Stimulated activated CD8-positive, alpha-beta memory T cell treated with anti-CD3 and anti-CD28 coated beads, Interleukin-7, amount 100 ng/mL, for 1 hour (primary cell): ENCODE data around the gene PACS1.
"Not testable (repeated sequence)": the region's sequence is repeated elsewhere in the genome, so short reads cannot be mapped to it uniquely, and the experiment has no call there.

Experiments used
- DNase-seq, 2 donors: peaks; one replicate each; pipeline ENCODE4 v3.0.0-alpha.2; 2020; ENCODE audit warnings: low read depth in 2 of 2

The PACS1 gene

DNA sequence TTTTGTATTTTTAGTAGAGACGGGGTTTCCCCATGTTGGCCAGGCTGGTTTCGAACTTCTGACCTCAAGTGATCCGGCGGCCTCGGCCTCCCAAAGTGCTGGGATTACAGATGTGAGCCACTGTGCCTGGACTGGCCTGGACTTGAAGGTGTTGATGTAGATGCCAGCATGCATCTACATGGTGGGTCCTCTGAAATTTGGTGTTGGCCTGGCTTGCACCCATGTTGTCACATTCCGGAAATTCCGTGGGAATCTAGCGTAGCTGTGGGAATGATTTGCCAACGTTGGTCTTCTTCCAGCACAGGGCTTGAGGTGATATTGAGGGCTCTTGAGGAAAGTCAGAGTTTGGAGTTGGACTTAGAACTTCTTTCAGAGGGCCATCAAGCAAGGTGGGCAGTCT, 6.5 kb downstream of the PACS1 start:
- no peak for DNase-seq

DNA sequence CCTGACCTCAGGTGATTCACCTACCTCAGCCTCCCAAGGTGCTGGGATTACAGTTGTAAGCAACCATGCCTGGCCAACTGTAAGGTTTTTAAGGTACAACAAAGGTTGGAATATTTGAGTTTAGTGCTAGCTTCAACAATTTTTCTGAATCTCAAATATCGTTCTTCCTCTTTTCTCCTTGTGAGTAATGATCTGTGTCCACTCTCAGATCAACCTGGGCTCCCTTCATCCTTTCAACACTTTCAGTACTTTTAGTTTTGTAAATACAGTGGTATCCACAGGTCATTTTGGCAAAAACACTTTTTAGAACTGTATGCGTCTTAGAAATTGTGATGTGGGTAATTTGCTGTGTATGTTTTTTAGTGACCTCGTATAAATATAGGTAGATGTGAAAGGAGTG, 7.9 kb downstream of the PACS1 start:
- DNase-seq: no peak

DNA sequence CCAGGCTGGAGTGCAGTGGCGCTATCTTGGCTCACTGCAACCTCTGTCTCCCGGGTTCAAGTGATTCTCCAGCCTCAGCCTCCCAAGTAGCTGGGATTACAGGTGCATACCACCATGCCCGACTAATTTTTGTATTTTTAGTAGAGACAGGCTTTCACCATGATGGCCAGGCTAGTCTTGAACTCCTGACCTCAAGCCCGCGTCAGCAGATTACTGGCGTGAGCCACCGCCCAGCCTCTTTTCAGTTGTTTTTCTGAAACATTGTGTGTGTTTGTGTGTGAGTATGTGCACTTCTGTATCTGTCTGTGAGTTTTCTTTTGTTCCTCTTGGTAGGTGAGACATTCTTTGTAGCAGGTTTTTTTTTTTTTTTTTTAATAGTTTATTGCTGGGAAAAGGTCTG, 8.9 kb downstream of the PACS1 start:
- DNase-seq: not testable (repeated sequence)

DNA sequence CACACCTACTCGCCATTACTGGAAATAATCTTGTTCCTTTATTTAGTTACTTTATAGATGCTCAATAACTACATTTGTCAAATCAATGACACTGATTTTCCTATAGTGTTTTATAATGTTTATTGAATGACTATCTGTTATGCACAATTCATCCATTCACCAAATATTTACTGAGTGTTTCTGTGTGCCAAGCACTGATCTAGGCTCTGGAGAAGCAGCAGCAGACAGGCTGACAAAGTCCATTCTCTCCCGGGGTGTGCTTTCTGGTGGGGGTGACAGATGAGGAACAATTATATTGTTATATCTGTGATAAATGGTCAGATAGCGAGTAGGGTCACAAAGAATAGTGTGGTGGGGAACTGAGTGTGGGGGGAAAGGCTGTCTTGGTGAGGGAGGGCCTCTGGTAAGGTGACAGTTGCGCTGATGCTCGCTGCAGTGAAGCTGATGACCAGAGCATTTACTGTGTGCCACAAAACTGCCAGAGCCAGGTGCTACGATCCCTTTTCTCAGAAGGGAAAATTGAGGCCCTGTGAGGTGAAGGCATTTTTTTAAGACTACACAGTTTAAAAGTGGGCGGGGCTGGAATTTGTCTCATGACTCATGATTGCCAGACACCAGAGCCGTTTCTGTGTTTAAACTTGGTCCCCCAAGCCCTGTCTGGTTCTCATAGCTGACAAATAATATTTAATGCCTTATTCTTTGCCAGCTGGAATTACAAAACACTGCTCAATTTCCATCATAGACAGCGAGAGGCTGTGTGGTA, 10.2 kb downstream of the PACS1 start:
- peak; percentile 50 for DNase-seq

DNA sequence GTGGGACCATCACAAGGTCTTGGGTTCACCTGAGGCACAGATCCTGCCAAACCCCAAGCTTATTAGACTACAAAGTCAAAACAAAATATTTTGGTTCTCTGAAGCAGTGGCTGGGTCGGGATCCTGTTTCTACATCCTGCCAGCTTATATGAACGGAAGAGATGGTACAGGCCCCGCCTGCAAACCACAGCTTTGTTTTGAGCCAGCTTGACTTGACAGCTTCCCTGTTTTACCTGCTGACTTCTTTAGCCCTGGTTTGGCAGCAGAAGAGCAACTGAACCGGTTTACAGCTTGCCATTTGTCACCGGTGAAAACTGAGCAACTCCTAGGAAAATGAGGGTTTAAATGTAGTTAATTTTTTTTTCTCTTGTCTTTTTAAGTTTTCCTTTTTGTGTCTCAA, 11.4 kb downstream of the PACS1 start:
- peak; percentile 51 to 53 for DNase-seq

DNA sequence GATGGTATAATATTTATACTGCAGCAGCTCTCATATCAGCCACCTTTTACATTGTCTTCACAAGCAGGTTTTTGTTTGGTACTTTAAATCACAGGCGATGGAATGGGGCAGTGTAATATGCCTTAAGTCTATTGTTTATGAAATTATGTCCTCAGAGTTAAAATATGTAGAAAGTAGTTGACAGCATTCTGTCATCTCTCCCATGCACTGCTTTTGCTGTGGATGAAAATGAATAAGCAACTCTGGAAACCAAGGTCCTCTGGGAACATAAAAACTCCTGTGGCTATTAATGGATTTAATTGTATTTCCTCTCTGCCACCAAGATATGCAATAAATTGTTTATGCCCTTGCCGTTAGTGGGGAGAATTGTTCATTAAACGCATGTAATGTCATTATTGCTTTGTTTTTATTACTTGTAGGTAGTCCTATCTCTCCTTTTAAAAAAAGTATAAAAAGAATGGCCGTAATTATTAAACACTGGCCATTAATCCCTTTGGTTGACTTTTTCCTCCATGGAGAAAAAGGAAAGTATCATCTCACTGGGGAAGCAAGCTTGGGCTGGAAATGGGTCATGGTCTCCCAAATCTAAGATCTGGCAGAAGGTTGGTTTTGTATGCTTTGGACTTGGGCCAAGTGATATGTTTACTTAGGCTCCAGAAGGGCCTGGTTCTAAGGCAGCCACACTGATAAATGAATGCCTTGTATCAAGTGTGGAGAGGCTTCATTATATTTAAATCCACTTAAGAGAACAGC, 13.1 kb downstream of the PACS1 start:
- no peak for DNase-seq

DNA sequence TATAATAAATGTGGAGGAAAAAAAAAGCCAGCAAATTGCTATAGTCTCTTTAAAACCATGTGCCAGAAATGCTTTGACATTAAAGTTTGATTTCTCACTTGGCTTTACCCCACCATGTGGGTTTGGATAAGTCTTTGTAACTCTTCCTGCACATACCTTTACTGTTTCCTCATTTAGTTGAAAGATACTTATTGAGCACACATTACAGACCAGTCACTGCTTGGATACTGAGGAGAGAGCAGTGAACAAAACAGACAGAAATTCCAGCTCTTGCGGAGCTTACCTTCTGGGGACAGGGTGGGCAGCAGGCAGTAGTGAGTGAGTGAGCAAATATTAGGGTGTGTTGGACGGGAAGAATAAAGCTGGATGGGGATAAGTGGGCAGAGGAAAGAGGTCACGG, 13.7 kb downstream of the PACS1 start:
- DNase-seq: no peak

DNA sequence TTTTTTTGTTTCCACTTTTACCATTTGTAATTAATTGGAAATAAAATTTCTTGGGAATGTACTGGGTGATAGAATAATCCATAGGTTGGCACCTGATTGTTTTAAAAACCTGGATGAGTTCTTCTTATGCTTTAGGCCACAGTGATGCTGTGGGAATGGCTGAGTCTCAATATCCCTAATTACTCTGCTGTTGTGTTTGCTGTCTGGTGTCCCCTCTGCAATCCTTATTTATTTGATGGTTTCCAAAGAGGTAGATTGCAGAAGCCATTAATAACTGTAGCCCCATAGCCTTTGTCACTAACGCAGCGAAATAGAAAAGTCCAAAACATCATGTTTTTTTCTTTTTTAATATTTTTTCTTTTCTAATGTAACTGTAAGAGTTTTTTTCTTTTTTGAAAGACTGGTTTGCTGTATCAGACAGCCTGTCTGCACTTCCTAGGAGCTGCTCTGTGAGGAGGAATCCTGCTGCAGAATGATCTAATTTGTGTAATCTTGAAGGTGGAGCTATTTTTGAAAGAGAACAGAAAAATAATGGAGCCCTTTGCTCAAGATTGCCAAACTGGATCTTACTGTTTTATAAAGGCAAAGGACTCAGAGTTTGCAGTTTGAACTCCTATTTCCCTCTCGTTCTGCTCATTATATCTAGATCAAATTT, 14.9 kb downstream of the PACS1 start:
- no peak for DNase-seq

DNA sequence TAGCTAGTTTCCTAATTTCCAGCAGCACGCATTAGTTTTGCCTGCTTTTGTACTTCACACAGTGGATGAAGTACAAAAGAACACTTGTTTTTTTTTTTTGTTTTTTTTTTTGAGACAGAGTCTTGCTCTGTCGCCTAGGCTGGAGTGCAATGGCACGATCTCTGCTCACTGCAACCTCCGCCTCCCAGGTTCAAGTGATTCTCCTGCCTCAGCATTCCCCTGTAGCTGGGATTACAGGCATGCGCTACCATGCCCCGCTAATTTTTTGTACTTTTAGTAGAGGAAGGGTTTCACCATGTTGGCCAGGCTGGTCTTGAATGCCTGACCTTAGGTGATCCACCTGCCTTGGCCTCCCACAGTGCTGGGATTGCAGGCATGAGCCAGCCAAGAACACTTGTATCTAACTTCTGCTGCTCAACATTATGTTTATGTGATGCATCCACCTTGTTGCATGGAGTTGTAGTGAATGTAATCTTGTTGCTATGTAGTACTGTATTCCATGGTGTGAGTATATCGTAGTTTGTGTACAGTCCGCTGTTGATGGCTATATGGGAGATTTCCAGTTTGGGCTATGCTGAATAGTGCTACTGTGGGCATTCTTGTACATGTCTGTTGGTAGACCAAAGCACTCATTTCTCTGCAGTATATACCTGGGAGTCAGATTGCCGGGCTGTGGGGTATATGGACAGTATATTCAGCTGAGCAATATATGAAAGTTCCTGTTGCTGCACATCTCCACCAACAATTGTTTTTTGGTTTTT, 17.3 kb downstream of the PACS1 start:
- no peak for DNase-seq

DNA sequence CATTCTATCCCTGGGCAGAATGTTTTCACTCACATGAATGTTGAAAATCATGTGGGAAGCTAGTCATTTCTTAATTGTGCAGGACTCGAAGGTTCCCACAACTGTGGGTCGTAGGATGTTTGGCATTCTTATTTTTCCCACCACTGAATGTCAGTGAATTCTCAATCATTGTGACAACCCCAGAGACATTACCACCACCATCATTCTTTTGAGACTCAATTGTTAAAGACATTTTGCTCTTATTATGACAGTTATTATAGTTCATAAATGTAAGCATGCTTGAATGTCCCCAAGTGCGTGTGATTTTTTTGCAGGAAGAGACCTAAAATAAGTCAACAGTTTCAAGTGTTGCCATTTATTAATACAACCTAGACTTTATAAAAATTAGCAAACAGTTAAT, 19.0 kb downstream of the PACS1 start:
- no peak for DNase-seq

DNA sequence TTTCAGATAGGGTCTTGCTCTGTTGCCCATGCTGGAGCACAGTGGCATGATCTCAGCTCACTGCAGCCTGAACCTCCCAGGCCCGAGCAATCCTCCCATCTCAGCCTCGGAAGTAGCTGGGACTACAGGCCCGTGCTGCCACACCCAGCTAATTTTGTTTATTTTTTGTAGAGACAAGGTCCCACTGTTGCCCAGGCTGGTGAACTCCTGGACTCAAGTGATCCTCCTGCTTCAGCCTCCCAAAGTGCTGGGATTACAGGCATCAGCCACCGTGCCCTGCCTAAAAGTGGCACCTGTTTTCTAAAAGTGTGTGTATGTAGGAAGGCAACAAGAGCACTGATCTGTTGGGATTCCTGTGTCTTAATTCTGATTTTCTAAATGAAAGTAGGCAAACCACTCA, 20.2 kb downstream of the PACS1 start:
- DNase-seq: no peak

DNA sequence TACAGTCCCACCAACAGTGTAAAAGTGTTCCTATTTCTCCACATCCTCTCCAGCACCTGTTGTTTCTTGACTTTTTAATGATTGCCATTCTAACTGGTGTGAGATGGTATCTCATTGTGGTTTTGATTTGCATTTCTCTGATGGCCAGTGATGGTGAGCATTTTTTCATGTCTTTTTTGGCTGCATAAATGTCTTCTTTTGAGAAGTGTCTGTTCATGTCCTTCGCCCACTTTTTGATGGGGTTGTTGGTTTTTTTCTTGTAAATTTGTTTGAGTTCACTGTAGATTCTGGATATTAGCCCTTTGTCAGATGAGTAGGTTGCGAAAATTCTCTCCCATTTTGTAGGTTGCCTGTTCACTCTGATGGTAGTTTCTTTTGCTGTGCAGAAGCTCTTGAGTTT, 22.1 kb downstream of the PACS1 start:
- not testable (repeated sequence) for DNase-seq

DNA sequence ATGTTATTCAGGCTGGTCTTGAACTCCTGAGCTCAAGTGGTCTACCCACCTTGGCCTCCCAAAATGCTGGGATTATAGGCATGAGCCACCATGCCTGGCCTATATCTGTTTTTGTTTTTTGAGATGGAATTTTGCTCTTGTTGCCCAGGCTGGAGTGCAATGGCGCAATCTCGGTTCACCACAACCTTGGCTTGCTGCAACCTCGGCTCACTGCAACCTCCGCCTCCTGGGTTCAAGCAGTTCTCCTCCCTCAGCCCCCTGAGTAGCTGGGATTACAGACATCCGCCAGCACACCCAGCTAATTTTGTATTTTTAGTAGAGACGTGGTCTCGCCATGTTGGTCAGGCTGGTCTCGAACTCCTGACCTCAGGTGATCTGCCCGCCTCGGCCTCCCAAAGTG, 29.7 kb downstream of the PACS1 start:
- DNase-seq: not testable (repeated sequence)

DNA sequence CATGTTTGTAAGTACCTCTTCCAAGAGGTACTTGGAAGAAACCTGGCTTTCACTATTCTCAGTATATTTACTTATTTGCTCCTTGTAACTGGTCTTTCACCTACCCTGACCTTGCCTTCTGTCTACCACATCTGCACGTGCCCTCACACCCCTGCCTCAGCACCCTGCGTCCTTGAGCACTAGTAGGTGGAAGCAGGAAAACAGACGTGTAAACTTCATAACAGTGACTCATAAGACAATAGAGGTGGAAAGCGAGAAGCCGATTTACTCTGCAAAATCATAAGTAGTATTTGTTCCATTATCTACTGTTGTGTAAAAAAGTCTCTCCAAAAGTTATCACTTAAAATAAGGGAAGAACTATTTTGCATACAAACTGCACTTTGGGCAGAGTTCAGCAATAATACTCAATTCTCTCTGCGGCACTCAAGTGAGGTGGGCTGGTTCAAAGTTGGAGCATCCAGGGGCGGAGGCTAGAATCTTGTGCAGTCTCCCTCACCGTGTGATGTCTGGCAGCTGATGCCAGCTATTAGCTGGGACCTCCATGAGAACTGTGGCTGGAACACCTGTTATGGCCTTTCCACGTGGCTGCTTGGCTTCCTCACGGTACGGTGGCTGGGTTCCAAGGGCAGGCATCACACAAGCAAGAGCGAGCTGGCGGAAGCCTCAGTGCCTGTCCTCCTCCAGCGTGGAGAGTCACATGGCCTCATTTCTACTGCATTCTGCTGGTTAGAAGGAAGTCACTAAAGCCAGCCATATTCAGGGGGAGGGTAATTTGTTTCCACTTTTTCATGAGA, 30.4 kb downstream of the PACS1 start:
- DNase-seq: peak; percentile 21 to 32

DNA sequence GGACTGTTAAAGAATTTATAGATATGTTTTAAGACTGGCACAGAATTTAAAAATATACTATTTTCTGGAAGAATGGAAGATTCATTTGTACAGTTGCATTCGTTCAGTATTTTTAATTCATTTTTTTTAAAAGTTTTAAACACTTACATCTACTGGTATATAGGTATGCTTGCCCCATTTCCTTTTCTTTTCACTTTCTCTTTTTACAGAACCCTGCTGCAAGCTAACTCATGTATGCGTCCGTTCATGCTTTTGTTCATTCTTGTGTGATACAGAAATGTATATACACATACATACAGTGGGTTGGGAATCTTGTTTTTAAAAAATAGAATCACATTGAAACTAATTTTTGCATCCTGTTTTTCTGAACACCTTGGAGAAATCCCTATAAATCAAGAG, 31.0 kb downstream of the PACS1 start:
- DNase-seq: no peak

DNA sequence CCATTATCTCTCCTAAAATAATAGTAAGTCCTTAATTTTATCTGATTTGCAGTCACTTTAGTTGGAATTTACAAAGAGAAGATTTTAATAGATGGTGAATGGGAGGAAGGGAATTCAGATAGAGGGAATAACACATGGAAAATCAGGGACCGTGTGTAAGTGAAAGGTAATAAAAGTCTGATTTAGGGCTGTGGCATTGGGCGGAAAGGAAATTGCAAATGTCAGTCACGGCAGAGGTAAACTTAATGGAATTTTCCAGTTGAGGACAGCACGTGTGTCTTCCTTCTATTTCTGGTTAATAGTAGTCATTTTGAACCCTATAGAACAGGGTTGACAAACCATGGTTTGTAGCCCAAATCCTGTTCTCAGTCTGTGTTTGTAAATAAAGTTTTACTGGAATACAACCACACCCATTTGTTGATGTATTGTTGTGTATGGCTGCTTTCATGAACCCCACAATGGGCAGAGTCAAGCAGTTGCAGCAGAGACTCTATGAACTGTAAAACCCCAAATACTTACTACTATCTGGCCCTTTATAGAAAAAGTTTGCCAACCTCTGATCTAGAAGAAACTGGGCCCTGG, 34.1 kb downstream of the PACS1 start:
- DNase-seq: no peak

DNA sequence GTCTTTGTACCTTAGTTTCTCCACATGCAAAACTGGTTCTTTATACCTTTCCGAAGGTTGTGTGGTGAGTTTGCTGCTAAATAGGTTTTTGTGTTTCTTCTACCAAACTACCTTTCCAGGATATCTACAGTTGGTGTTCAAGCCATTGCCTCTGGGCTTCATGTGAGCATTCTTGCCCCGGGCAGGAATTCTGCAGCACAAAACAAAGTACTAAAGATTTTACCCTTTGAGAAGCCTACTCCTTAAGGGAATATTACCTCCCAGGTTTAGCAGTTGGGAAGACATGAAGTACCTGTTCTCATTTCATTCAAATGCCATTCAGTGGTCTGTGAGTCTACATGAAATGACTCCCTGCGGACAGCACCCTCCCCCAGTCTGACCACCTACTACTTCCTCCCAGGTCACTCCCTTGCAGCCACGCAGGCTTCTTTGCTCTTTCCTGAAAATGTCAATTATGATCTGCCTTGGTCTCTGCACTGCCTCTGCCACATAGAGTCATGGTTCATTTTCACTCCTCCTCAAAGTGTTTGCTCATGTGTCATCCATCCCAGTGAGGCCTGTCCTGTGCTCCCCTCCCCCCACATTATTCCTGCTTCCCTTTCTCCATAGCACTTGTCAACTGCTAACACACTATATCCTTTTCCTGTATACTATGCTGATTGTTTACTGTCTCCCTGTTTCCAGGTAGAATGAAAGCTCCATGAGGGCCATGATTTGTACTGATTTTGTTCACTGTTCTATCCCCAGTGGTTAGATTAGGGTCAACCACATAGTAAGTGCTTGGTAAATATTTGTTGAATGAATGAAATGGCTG, 36.9 kb downstream of the PACS1 start:
- no peak for DNase-seq

DNA sequence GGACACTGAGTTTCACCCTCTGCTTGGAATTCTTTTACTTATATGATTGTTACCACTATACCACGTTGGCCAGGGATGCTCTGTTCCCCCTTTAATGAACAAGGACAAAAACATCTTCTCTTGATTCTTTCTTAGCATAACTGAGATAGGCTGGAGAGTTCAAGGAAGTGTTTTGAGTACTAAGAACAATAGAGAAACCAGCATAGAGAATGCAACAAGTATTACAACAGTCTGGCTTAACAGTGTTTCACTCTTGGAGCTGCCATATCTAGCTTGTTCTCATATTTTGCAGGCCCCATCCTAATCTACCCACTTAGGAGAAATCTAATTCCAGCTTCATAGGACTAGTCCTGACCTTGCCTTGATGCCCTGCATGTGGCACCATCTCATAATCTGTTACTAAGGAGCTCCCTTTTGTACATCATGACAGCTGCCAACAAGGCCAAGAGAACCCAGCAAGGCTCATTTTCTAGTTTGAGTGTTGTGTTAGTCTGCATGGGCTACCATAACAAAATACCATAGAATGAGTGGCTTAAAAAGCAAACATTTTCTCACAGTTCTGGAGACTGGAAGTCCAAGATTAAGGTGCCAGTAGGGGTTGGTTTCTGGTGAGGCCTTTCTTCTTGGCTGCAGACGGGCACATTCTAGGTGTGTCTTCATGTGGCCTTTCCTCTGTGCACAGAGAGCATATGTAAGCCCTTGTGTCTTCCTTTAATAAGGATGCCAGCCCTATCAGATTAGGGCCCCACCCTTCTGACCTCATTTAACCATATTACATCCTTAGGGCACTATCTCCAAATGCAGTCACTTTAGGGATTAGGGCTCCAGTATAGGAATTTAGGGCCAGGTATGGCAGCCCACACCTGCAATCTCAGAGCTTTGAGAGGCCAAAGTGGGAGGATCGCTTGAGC, 37.8 kb downstream of the PACS1 start:
- no peak for DNase-seq

DNA sequence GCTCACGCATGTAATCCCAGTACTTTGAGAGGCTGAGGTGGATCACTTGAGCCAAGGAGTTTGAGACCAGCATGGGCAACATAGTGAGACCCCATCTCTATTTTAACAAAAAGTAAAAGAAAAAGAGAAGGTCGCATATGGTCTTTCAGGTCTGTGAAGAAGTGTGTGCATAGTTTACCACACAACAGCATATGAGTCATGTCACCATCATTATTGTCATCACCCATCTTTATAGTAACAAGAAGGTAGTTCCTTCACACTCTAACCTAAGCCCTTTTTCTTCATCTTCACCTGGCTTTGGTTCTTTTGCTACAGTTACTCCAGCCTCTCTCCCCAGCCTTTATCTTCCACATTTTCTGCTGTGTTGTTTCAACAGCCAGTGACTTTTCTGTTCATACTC, 39.2 kb downstream of the PACS1 start:
- DNase-seq: no peak
